ENCODE data around the gene DOCK3. TPM values are rescaled to one million over a fixed set of nuclear protein-coding genes. Genes with fewer than 3 reads are reported as not detected.
"Not testable (repeated sequence)": the region's sequence is repeated elsewhere in the genome, so short reads cannot be mapped to it uniquely, and the experiment has no call there.

The DOCK3 gene
- polyA plus RNA-seq, 1 donor from 2014 or later = 15.6 TPM

- Histone ChIP-seq H3K27ac (ENCODE audit: low read length) (no peak overlapping the region), H3K4me2 (ENCODE audit: low read length) (peak overlapping the region; percentile 98), H3K9me3 (ENCODE audit: low read length) (no peaks in the 10 kb centered on the region), H2AFZ (ENCODE audit: low read depth, low read length) (no peak overlapping the region), H3F3A (ENCODE audit: insufficient read depth, low read length, poor library complexity, severe bottlenecking) (peaks cover 5% of the 10 kb centered on the region), H3K9ac (ENCODE audit: low read length) (peak overlapping the region; percentile 97), H3K36me3 (ENCODE audit: insufficient read depth, low read length) (no peaks in the 10 kb centered on the region), H3K4me3 (ENCODE audit: low read length) (peak overlapping the region; percentile 95), H3K9me2 (ENCODE audit: insufficient read depth, low read length) (no peaks in the 10 kb centered on the region), H4K20me1 (ENCODE audit: insufficient read depth) (no peaks in the 10 kb centered on the region), H3K27me3 (ENCODE audit: insufficient read depth, low read depth, low read length) (no peaks in the 10 kb centered on the region), H3K79me2 (replicated peaks; ENCODE audit: insufficient read depth, low read length) (peaks cover 26% of the 10 kb centered on the region)
- no peak for TF ChIP-seq MXI1 (conservative IDR thresholded peaks at IDR 0.05; ENCODE audit: poor library complexity, severe bottlenecking)
- TF ChIP-seq EP300 (conservative IDR thresholded peaks at IDR 0.05; ENCODE audit: poor library complexity, severe bottlenecking) = no peak
- TF ChIP-seq TAF1 (IDR thresholded peaks at IDR 0.05; ENCODE audit: low read depth) = no peak
- TF ChIP-seq, protein P1, sequence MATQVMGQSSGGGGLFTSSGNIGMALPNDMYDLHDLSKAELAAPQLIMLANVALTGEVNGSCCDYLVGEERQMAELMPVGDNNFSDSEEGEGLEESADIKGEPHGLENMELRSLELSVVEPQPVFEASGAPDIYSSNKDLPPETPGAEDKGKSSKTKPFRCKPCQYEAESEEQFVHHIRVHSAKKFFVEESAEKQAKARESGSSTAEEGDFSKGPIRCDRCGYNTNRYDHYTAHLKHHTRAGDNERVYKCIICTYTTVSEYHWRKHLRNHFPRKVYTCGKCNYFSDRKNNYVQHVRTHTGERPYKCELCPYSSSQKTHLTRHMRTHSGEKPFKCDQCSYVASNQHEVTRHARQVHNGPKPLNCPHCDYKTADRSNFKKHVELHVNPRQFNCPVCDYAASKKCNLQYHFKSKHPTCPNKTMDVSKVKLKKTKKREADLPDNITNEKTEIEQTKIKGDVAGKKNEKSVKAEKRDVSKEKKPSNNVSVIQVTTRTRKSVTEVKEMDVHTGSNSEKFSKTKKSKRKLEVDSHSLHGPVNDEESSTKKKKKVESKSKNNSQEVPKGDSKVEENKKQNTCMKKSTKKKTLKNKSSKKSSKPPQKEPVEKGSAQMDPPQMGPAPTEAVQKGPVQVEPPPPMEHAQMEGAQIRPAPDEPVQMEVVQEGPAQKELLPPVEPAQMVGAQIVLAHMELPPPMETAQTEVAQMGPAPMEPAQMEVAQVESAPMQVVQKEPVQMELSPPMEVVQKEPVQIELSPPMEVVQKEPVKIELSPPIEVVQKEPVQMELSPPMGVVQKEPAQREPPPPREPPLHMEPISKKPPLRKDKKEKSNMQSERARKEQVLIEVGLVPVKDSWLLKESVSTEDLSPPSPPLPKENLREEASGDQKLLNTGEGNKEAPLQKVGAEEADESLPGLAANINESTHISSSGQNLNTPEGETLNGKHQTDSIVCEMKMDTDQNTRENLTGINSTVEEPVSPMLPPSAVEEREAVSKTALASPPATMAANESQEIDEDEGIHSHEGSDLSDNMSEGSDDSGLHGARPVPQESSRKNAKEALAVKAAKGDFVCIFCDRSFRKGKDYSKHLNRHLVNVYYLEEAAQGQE (IDR thresholded peaks at IDR 0.05; ENCODE audit: borderline replicate concordance) = no peak
- TF ChIP-seq CTCF (IDR thresholded peaks at IDR 0.05; ENCODE audit: poor library complexity, severe bottlenecking) = no peak
- no peak for TF ChIP-seq POLR2AphosphoS5 (IDR thresholded peaks at IDR 0.05)
- TF ChIP-seq RAD21 (conservative IDR thresholded peaks at IDR 0.05) = no peak
- no peak for TF ChIP-seq SMC3 (conservative IDR thresholded peaks at IDR 0.05; ENCODE audit: poor library complexity)
Observed at GRCh38 chr3:51386159-51386851, 711.6 kb downstream of the DOCK3 start.

- Histone ChIP-seq H3F3A (ENCODE audit: insufficient read depth, low read length, poor library complexity, severe bottlenecking) (peaks cover 5% of the 10 kb centered on the region), H3K36me3 (ENCODE audit: insufficient read depth, low read length) (no peaks in the 10 kb centered on the region), H3K9me2 (ENCODE audit: insufficient read depth, low read length) (no peaks in the 10 kb centered on the region), H3K27ac (ENCODE audit: low read length) (no peak overlapping the region), H3K4me3 (ENCODE audit: low read length) (peak overlapping the region; percentile 95), H2AFZ (ENCODE audit: low read depth, low read length) (no peak overlapping the region), H4K20me1 (ENCODE audit: insufficient read depth) (no peaks in the 10 kb centered on the region), H3K4me2 (ENCODE audit: low read length) (peak overlapping the region; percentile 98), H3K79me2 (replicated peaks; ENCODE audit: insufficient read depth, low read length) (peaks cover 26% of the 10 kb centered on the region), H3K9me3 (ENCODE audit: low read length) (no peaks in the 10 kb centered on the region), H3K27me3 (ENCODE audit: insufficient read depth, low read depth, low read length) (no peaks in the 10 kb centered on the region), H3K9ac (ENCODE audit: low read length) (no peak overlapping the region)
- TF ChIP-seq EZH2 (IDR thresholded peaks at IDR 0.05; ENCODE audit: borderline replicate concordance, insufficient read depth, low read length, poor library complexity, severe bottlenecking) (no peak), POLR2AphosphoS5 (IDR thresholded peaks at IDR 0.05) (no peak), SMC3 (conservative IDR thresholded peaks at IDR 0.05; ENCODE audit: poor library complexity) (no peak), CTCF (IDR thresholded peaks at IDR 0.05; ENCODE audit: poor library complexity, severe bottlenecking) (no peak), RAD21 (conservative IDR thresholded peaks at IDR 0.05) (no peak), TAF1 (IDR thresholded peaks at IDR 0.05; ENCODE audit: low read depth) (no peak), EP300 (conservative IDR thresholded peaks at IDR 0.05; ENCODE audit: poor library complexity, severe bottlenecking) (no peak), MXI1 (conservative IDR thresholded peaks at IDR 0.05; ENCODE audit: poor library complexity, severe bottlenecking) (no peak)
- TF ChIP-seq, protein P1 (IDR thresholded peaks at IDR 0.05; ENCODE audit: borderline replicate concordance) = no peak
Observed at GRCh38 chr3:51386852-51387229, 712.1 kb downstream of the DOCK3 start.

DNA sequence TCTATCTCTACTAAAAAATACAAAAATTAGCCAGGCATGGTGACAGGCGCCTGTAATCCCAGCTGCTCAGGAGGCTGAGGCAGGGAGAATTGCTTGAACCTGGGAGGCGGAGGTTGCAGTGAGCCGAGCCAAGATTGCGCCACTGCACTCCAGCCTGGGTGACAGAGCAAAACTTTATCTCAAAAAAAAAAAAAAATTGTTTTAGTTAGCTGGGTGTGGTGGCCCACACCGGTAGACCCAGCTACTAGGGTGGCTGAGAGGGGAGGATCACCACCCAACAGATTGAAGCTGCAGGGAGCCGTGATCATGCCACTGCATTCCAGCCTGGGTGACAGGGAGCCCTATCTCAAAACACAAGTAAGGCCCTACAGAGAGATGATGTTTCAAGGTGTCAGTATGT, 712.6 kb downstream of the DOCK3 start:
- Histone ChIP-seq H3K4me3 (ENCODE audit: low read length) (peak overlapping the region; percentile 95), H3K79me2 (replicated peaks; ENCODE audit: insufficient read depth, low read length) (peaks cover 30% of the 10 kb centered on the region)
- not testable (repeated sequence) for H4K20me1 ChIP-seq (ENCODE audit: insufficient read depth); H3K9me3 ChIP-seq (ENCODE audit: low read length); H2AFZ ChIP-seq (ENCODE audit: low read depth, low read length); H3K9me2 ChIP-seq (ENCODE audit: insufficient read depth, low read length); H3K27me3 ChIP-seq (ENCODE audit: insufficient read depth, low read depth, low read length); H3K9ac ChIP-seq (ENCODE audit: low read length); H3K36me3 ChIP-seq (ENCODE audit: insufficient read depth, low read length); H3K27ac ChIP-seq (ENCODE audit: low read length); H3F3A ChIP-seq (ENCODE audit: insufficient read depth, low read length, poor library complexity, severe bottlenecking); H3K4me2 ChIP-seq (ENCODE audit: low read length)

Data from neural cell (in vitro differentiated cells).